ENCODE results near the gene SH3GL2. TPM values are rescaled to one million over a fixed set of nuclear protein-coding genes. Genes with fewer than 3 reads are reported as not detected.

The SH3GL2 gene
- total RNA-seq, 1 experiment from 2014 or later, result 0.15 TPM

DNA sequence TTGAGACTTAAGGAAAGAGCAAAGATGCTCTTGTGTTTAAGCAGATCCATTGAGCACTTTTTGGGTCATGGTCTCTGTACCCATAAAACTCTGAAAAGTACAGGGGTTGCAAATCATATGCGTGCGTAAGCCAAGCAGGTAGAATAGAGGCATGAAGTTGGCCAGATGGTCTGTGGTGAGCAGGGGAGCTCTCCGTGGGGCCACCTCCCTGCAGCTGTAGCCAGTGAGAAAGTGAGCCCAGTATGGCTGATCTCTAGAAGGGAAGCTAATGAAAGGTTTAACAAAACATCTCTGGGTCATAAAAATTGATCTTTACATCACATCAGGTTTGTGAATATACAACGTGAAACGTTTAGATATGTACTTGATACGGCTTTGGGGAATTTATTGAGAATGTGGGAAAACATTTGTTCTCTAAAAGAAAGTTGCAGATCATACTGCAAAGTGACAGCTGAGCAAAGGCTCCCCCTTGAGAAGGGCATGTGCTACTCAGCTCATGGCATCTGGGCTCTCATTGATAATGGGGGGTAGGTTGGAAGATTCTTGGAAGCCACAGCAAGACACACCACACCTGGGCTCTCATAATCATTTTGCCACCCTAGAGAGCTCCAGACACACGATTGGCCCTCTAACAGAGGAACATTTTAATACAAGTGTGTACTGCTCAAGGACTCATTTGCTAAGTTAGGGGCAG, 30.6 kb downstream of the SH3GL2 start:
- no peak for DNase-seq (ENCODE audit: extremely low read depth, low read depth)

- no peak for DNase-seq (ENCODE audit: extremely low read depth, low read depth)
Measured at GRCh38 chr9:17611342-17611741, 32.5 kb downstream of the SH3GL2 start.

- DNase-seq (ENCODE audit: extremely low read depth, low read depth), result no peak
Measured at GRCh38 chr9:17611917-17612316, 33.1 kb downstream of the SH3GL2 start.

- DNase-seq (ENCODE audit: extremely low read depth, low read depth), result no peak
Measured at GRCh38 chr9:17613758-17614157, 34.9 kb downstream of the SH3GL2 start.

DNA sequence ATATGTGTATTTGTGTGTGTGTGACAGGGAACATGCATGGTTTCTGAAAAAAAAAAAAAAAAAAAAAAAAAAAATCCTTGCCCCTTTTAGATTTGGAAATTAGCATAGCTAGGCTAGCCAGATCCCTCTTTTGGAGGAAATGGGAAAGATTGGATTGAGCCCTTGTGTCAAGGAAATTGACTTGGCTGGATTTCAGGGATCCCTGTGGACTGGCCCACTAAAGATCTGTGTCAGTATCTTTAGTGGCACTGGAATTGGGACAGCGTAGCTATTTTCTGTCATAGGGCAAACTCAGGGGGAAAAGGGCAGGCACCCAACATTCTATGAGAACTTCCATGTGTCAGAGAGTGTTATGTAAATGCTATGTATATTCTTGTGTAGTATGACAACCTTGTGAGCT, 35.4 kb downstream of the SH3GL2 start:
- DNase-seq (ENCODE audit: extremely low read depth, low read depth), result no peak

DNA sequence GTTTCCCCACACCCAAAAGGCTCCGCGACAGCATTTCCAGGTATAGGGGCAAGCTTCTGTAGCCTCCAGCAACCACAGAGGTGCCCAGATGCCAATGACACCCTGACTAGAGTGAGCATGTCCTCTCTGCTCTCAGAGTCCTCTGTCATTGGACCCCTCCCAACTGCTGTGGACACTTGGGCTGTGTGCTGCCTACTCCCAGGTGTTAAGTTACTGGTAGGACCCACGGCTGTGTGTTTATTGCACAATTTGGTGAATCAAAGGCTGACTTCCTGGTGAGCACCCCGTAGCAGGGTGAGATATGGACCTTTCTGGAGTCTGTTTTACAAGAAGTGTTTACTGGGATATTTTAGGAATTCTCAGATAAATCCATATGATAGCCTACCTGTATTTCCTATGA, 36.0 kb downstream of the SH3GL2 start:
- DNase-seq (ENCODE audit: extremely low read depth, low read depth), result no peak

DNA sequence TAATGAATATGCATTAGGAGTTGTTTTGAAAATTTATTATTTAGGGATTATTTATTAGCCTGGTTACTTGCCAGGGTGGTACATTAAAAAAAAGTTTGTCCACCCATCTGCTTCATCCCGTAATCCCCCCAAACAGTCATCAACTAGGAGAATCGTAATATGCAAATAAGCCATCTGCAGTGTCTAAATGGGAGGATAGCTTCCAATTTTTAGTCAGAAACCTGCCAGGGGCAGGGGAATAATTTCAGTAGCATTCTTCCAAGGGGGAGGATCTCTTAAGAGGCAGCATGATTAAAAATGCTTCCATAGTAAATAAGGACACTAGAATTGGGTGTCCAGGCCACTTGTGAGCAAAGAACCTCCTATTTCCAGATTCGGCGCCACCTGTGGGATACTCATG, 43.3 kb downstream of the SH3GL2 start:
- DNase-seq (ENCODE audit: extremely low read depth, low read depth), result no peak

- no peak for DNase-seq (ENCODE audit: extremely low read depth, low read depth)
Measured at GRCh38 chr9:17622749-17623148, 43.9 kb downstream of the SH3GL2 start.

GRCh38 chr9:17623965-17624364, 45.1 kb downstream of the SH3GL2 start:
- DNase-seq (ENCODE audit: extremely low read depth, low read depth), result no peak

DNA sequence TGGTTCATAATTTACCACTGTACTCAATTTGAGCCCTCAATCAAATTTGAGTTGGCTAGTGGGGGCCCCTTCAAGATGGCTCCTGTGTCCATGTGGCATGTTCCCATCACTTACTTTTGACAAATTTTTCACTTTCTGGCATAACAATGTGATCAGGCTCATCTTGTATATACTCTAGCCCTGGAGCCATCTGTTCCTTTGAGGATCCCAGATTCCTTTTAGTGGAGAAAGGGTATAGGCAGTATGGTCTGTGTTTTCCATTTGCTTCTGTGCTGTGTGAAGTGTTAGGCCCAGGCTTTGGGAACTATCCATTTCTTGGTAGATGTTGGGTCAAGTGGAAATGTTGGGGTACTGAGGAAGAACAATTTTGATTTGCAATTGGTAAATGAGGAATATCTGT, 45.7 kb downstream of the SH3GL2 start:
- DNase-seq (ENCODE audit: extremely low read depth, low read depth), result no peak

GRCh38 chr9:17625644-17626388, 47.0 kb downstream of the SH3GL2 start:
- DNase-seq (ENCODE audit: extremely low read depth, low read depth), result no peak

DNA sequence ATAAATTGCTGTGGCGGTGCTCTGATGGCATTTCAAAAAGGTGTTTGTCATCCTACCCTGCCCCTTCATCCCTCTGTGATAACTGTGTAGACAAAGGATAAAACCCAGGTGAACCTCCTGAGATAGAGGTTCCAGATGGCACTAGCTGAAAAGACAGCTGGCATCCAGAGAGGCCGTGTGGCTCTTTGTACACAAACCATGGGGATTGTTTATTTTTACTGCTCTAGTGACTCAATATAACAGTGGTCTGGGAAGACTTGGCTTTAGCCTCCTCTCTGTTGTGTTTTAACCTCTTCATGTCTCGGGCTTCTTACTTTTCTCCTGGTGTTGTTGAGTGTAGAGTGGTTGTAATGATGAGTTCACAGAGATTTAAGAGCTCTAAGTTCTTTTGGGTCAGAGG, 48.8 kb downstream of the SH3GL2 start:
- DNase-seq (ENCODE audit: extremely low read depth, low read depth), result no peak

- DNase-seq (ENCODE audit: extremely low read depth, low read depth), result no peak
Measured at GRCh38 chr9:17628624-17629023, 49.8 kb downstream of the SH3GL2 start.

DNA sequence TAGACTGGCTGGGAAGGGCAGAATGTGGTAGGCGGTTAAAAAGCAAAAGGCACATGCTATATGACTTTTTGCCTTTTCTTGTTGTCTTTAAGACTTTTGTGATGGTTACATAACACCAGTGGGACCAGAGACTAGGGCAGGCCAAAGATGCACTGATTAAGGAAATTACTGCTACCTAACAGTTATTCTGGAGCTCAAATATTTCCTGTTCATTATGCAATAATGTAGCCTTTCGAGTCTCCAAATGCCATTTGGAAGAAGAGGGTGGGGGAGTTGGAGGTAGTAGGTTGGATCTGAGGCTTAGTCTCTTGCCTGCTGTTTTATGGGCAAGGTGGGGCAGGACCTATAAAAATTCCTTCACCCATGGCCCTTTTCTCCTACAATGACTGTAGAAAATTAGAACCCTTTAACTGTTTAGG, 51.7 kb downstream of the SH3GL2 start:
- DNase-seq (ENCODE audit: extremely low read depth, low read depth), result no peak

DNA sequence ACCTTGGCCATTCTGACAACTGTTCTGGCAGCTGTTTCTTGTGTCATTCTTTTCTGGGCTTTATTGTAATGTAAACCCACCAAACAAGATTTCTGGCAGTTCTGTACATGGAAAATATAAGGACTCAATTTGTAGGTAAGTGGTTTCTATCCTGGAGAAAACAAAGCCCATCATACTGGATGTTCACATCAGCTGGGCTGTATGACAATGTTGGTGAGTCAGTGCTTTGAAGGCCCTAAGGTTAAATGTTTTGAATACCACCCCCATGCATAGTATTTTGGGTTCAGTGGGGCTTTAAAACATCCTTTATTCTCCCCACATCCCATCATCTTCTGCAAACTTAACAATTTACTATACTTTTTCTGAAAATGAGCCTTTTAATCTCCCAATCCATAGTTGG, 52.5 kb downstream of the SH3GL2 start:
- no peak for DNase-seq (ENCODE audit: extremely low read depth, low read depth)

DNA sequence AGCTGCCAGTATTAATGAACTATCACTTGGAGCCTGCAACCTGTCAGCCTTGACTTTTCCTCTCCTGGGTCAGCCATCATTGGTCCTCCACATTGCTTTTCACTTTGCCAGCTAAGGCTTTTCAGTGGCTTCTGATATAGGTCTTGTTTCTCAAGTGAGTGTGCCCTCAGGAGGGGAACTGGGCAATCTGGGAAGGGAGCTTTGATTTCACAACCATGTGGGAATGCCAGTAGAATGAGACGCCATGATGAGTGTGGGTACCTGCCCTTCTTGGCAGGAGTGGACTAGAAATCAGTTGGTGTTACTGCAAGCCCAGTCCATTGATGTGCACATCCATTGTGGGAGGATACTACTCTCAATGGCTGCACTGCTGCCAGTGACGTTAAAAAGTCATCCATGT, 54.1 kb downstream of the SH3GL2 start:
- DNase-seq (ENCODE audit: extremely low read depth, low read depth), result no peak

GRCh38 chr9:17635115-17635890, 56.4 kb downstream of the SH3GL2 start:
- DNase-seq (ENCODE audit: extremely low read depth, low read depth), result no peak

- no peak for DNase-seq (ENCODE audit: extremely low read depth, low read depth)
Measured at GRCh38 chr9:17636349-17636748, 57.5 kb downstream of the SH3GL2 start.

- DNase-seq (ENCODE audit: extremely low read depth, low read depth), result no peak
Measured at GRCh38 chr9:17636821-17637220, 58.0 kb downstream of the SH3GL2 start.

DNA sequence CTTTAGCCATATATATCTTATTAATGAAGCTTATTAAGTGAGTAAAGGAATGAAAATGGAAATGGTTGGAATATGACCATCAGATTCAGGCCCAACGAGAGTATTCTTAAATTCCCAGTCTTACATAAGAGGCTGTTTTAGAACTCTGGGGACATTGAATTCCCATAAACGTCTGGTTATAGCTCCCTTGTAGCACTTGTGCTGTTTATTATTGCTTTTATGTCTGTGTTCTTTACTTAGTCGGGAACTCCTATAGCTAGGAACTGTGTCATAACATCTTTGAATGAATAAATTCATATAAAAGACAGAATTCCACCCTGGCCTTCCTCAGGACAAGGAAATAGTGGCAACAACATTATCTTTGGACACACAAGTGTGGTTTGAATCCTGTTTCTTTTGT, 58.4 kb downstream of the SH3GL2 start:
- DNase-seq (ENCODE audit: extremely low read depth, low read depth), result no peak

DNA sequence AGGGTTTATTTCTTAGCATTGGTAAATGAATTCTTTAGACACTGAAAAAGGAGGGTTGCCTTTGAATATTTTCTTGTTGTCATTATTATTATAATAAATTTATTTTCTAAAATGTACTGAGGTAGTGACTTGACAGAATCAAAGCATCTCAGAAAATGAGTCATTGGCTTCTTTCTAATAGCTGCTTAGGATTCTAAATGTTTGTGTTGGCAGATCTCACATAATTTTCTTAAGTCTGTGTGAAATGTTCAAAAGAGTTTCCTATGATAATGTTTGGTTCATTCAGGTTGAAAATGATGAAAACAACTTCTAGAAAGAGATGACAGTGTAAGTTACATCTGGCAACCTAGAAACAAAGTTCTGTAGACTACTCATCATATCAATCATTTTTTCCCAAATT, 69.7 kb downstream of the SH3GL2 start:
- no peak for DNase-seq (ENCODE audit: extremely low read depth, low read depth)

- DNase-seq (ENCODE audit: extremely low read depth, low read depth), result no peak
Measured at GRCh38 chr9:17651725-17652124, 72.9 kb downstream of the SH3GL2 start.

Measured in NCI-H460 (cell line).